ENCODE measurements around the gene FAH.

DNA sequence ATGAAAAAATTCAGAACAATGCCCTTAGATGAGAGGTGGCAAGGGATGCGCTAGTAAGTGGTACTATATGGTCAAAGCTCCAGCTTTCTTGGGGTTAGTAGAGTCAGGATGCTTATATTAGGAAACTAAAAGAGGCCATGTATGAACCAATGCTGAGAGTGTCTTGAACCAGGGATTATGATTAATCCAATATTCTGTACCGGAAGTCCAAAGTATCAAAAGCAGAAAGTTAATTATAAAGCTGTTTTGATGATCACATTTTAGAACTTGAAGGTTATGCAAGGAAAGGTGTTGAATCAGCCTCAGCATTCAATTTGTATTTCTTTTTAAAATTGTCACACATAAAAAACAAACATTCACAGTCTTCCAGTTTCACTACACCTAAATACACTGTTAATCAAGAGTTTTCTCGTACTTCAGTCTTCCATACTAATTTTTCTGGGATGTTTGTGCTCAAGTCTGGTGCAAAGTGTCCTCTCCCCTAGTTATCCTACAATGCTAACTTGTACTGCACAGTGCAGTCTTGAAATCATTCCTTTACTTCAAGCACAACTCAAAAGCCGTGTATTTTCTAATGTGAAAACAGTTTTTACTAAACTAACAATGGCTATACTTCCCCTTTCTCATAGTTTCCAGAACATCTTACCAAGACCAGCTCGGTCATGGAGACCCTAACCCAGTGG, 10.7 kb upstream of the FAH start:
- TF ChIP-seq, protein P1, sequence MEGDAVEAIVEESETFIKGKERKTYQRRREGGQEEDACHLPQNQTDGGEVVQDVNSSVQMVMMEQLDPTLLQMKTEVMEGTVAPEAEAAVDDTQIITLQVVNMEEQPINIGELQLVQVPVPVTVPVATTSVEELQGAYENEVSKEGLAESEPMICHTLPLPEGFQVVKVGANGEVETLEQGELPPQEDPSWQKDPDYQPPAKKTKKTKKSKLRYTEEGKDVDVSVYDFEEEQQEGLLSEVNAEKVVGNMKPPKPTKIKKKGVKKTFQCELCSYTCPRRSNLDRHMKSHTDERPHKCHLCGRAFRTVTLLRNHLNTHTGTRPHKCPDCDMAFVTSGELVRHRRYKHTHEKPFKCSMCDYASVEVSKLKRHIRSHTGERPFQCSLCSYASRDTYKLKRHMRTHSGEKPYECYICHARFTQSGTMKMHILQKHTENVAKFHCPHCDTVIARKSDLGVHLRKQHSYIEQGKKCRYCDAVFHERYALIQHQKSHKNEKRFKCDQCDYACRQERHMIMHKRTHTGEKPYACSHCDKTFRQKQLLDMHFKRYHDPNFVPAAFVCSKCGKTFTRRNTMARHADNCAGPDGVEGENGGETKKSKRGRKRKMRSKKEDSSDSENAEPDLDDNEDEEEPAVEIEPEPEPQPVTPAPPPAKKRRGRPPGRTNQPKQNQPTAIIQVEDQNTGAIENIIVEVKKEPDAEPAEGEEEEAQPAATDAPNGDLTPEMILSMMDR (IDR thresholded peaks at IDR 0.05), result no peak
- no peak for TF ChIP-seq POLR2A (IDR thresholded peaks at IDR 0.05)

Data from uterus (tissue), 2 donors.